HCT116 (cell line): Measurements from ENCODE around the gene KLHL40.

Source experiments
- CTCF ChIP-seq, 3 experiments: fragments of 200-600 bp in 1 of 3; sonication (generic) in 1 of 3; IDR thresholded peaks in 2 of 3; conservative IDR thresholded peaks in 1 of 3; 2 replicates each; pipeline ENCODE4 v1.5.1; 2012 to 2017; ENCODE audit warnings: low read depth in 2 of 3, low read length in 2 of 3, antibody characterized with exemption in 1 of 3, borderline replicate concordance in 1 of 3, control low read depth in 1 of 3, mild to moderate bottlenecking in 1 of 3, mixed read lengths in 1 of 3, mixed run types in 1 of 3, moderate library complexity in 1 of 3; ENCODE audit not compliant: insufficient read depth in 1 of 3
- YY1 ChIP-seq: IDR thresholded peaks from 2 replicates; pipeline ENCODE4 v1.6.1; 2011; ENCODE audit warnings: low read length, low read depth, moderate library complexity, mild to moderate bottlenecking; ENCODE audit not compliant: insufficient replicate concordance; ENCODE audit errors: extremely low read depth

GRCh38 chr3:42651248-42652091, 33.9 kb upstream of the KLHL40 start:
- TF ChIP-seq YY1 (no peak), CTCF (IDR thresholded peaks at IDR 0.05 in 2 of 3, conservative IDR thresholded peaks at IDR 0.05 in 1 of 3; ENCODE audit: borderline replicate concordance in 1 of 3, insufficient read depth in 1 of 3, low read depth in 2 of 3, low read length in 2 of 3) (no peak)
